Adipocyte (in vitro differentiated cells): Measurements from ENCODE around the gene PXT1.
"Not testable (repeated sequence)": the region's sequence is repeated elsewhere in the genome, so short reads cannot be mapped to it uniquely, and the experiment has no call there.

Source experiments
- DNase-seq: peaks from one replicate; pipeline ENCODE4 v3.0.0-alpha.2; 2015; ENCODE audit warnings: low read depth
- H3K27me3 ChIP-seq: replicated peaks from 2 replicates; pipeline ENCODE4 v1.7.0; 2013; ENCODE audit warnings: mild to moderate bottlenecking, low read length, moderate library complexity; ENCODE audit not compliant: control insufficient read depth, insufficient read depth
- H3K36me3 ChIP-seq: 2 replicates; pipeline ENCODE4 v1.7.0; 2013; ENCODE audit warnings: low read length, mild to moderate bottlenecking, moderate library complexity; ENCODE audit not compliant: control insufficient read depth, insufficient read depth, severe bottlenecking
- H3K4me1 ChIP-seq: 2 replicates; pipeline ENCODE4 v1.7.0; 2013; ENCODE audit warnings: mild to moderate bottlenecking, low read length, moderate library complexity; ENCODE audit not compliant: control insufficient read depth, insufficient read depth
- H3K4me3 ChIP-seq: 2 replicates; pipeline ENCODE4 v1.7.0; 2013; ENCODE audit warnings: mild to moderate bottlenecking, low read length, moderate library complexity
- H3K9ac ChIP-seq: 2 replicates; pipeline ENCODE4 v1.7.0; 2013; ENCODE audit warnings: mild to moderate bottlenecking, low read length, moderate library complexity
- H3K9me3 ChIP-seq: 2 replicates; pipeline ENCODE4 v1.7.0; 2013; ENCODE audit warnings: mild to moderate bottlenecking, low read length, moderate library complexity; ENCODE audit not compliant: control insufficient read depth

Gene PXT1

GRCh38 chr6:36422714-36423100 lies 19.9 kb downstream of the PXT1 start:
- no peaks in the 10 kb centered on the region for H3K27me3 ChIP-seq
- no peak for DNase-seq
- peak overlapping the region; percentile 93 for H3K4me3 ChIP-seq
- H3K9me3 ChIP-seq: no peaks in the 10 kb centered on the region
- no peaks in the 10 kb centered on the region for H3K36me3 ChIP-seq
- H3K9ac ChIP-seq: peak overlapping the region; percentile 90
- H3K4me1 ChIP-seq: peaks cover 26% of the 10 kb centered on the region

- no peak overlapping the region for H3K9ac ChIP-seq
- H3K9me3 ChIP-seq: no peaks in the 10 kb centered on the region
- peaks cover 30% of the 10 kb centered on the region for H3K4me1 ChIP-seq
- no peaks in the 10 kb centered on the region for H3K27me3 ChIP-seq
- H3K4me3 ChIP-seq: no peak overlapping the region
- H3K36me3 ChIP-seq: no peaks in the 10 kb centered on the region
- DNase-seq: no peak
These were observed 23.3 kb downstream of the PXT1 start for GRCh38 chr6:36419310-36419709.

- DNase-seq: no peak
- Histone ChIP-seq H3K27me3 (no peaks in the 10 kb centered on the region), H3K4me3 (no peak overlapping the region)
These were observed 24.1 kb downstream of the PXT1 start for GRCh38 chr6:36418558-36418957.

DNA sequence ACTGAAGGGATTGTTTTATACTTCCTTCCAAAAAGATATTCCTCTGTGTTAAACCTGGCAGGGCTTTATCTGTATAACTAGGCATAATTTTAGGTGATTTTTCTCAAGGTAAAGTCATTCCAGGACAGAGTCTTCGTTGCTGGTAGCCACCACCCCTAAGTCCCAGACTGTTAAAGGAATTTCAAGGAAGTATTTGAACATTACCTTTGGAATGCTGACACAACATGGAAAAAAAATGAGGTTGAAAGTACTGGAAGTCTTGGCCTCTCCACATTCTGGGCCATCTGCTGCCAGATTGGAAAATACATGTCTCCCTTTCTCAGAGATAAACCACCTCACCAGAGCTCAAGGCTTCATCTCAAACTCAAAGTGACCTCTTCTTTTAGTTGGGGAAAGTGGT lies 28.2 kb downstream of the PXT1 start:
- DNase-seq: no peak
- peaks cover 18% of the 10 kb centered on the region for H3K4me1 ChIP-seq
- no peaks in the 10 kb centered on the region for H3K36me3 ChIP-seq
- no peak overlapping the region for H3K4me3 ChIP-seq
- H3K9ac ChIP-seq: no peak overlapping the region
- no peaks in the 10 kb centered on the region for H3K27me3 ChIP-seq
- H3K9me3 ChIP-seq: peaks cover 3% of the 10 kb centered on the region

More at GRCh38 chr6:36418558-36418957, 24.1 kb downstream of the PXT1 start:
- H3K36me3 ChIP-seq: no peaks in the 10 kb centered on the region
- H3K9ac ChIP-seq: no peak overlapping the region
- H3K9me3 ChIP-seq: peaks cover 2% of the 10 kb centered on the region
- H3K4me1 ChIP-seq: peaks cover 30% of the 10 kb centered on the region

- Histone ChIP-seq H3K4me3 (no peak overlapping the region), H3K4me1 (peaks cover 11% of the 10 kb centered on the region), H3K9me3 (peaks cover 3% of the 10 kb centered on the region), H3K9ac (no peak overlapping the region), H3K27me3 (peaks cover 4% of the 10 kb centered on the region), H3K36me3 (no peaks in the 10 kb centered on the region)
- no peak for DNase-seq
These were observed 28.9 kb downstream of the PXT1 start for GRCh38 chr6:36413489-36414480.

DNA sequence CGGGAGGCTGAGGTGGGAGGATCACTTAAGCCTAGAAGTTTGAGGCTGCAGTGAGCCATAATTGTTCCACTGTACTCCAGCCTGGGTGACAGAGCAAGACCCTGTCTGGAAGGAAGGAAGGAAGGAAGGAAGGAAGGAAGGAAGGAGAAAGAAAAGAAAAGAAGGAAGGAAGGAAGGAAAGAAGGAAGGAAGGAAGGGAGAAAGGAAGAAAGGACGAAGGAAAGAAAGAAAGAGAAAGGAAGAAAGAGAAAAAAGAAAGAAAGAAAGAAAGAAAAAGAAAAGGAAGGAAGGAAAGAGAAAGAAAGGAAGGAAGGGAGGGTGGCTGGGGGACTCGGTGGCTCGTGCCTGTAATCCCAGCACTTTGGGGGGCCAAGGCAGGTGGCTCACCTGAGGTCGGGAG lies 32.9 kb downstream of the PXT1 start:
- DNase-seq, H3K4me1 ChIP-seq, H3K9me3 ChIP-seq, H3K4me3 ChIP-seq, H3K9ac ChIP-seq, H3K36me3 ChIP-seq, H3K27me3 ChIP-seq: not testable (repeated sequence)

GRCh38 chr6:36404164-36404563 lies 38.5 kb downstream of the PXT1 start:
- no peaks in the 10 kb centered on the region for H3K36me3 ChIP-seq
- peaks cover 2% of the 10 kb centered on the region for H3K27me3 ChIP-seq
- H3K4me1 ChIP-seq: no peaks in the 10 kb centered on the region
- no peak overlapping the region for H3K9ac ChIP-seq
- no peak overlapping the region for H3K4me3 ChIP-seq
- H3K9me3 ChIP-seq: no peaks in the 10 kb centered on the region
- no peak for DNase-seq

GRCh38 chr6:36402481-36402880 lies 40.2 kb downstream of the PXT1 start:
- Histone ChIP-seq H3K9me3 (peaks cover 10% of the 10 kb centered on the region), H3K36me3 (no peaks in the 10 kb centered on the region), H3K27me3 (no peaks in the 10 kb centered on the region), H3K9ac (no peak overlapping the region), H3K4me3 (no peak overlapping the region), H3K4me1 (no peaks in the 10 kb centered on the region)
- no peak for DNase-seq

- peaks cover 10% of the 10 kb centered on the region for H3K9me3 ChIP-seq
- H3K27me3 ChIP-seq: no peaks in the 10 kb centered on the region
- no peaks in the 10 kb centered on the region for H3K36me3 ChIP-seq
- DNase-seq: no peak
- H3K4me1 ChIP-seq: no peaks in the 10 kb centered on the region
- no peak overlapping the region for H3K9ac ChIP-seq
- no peak overlapping the region for H3K4me3 ChIP-seq
These were observed 42.7 kb downstream of the PXT1 start for GRCh38 chr6:36399970-36400369.

GRCh38 chr6:36392621-36393020 lies 50.0 kb downstream of the PXT1 start:
- H3K27me3 ChIP-seq: no peaks in the 10 kb centered on the region
- H3K9me3 ChIP-seq: no peaks in the 10 kb centered on the region
- DNase-seq: no peak
- no peaks in the 10 kb centered on the region for H3K4me1 ChIP-seq
- H3K36me3 ChIP-seq: no peaks in the 10 kb centered on the region
- H3K4me3 ChIP-seq: no peak overlapping the region
- no peak overlapping the region for H3K9ac ChIP-seq

- Histone ChIP-seq H3K4me3 (no peak overlapping the region), H3K9ac (no peak overlapping the region), H3K4me1 (peaks cover 8% of the 10 kb centered on the region), H3K36me3 (no peaks in the 10 kb centered on the region), H3K9me3 (no peaks in the 10 kb centered on the region), H3K27me3 (no peaks in the 10 kb centered on the region)
- no peak for DNase-seq
These were observed 53.3 kb downstream of the PXT1 start for GRCh38 chr6:36389353-36389752.
